Testis (tissue), 3 donors: ENCODE data around the gene GNGT1. TPM values are rescaled to one million over a fixed set of nuclear protein-coding genes. Genes with fewer than 3 reads are reported as not detected.
A peak's percentile ranks its signal among the peaks of the same experiment; 100 is the strongest.

Experiments
- DNase-seq: peaks from one replicate; pipeline ENCODE4 v3.0.0-alpha.2; 2019
- H3K27ac ChIP-seq, 2 donors: fragments of 200-600 bp; sonication (generic); one replicate each; pipeline ENCODE4 v1.5.1; 2019
- H3K27me3 ChIP-seq: fragments of 200-600 bp; sonication (generic); one replicate; pipeline ENCODE4 v1.5.1; 2019
- H3K36me3 ChIP-seq: fragments of 200-600 bp; sonication (generic); one replicate; pipeline ENCODE4 v1.5.1; 2017; ENCODE audit warnings: low read depth; ENCODE audit errors: missing control alignments
- H3K4me1 ChIP-seq: fragments of 200-600 bp; sonication (generic); one replicate; pipeline ENCODE4 v1.5.1; 2019
- H3K4me3 ChIP-seq, 2 donors: fragments of 200-600 bp; sonication (generic); one replicate each; pipeline ENCODE4 v1.5.1; 2017 to 2019
- H3K9me3 ChIP-seq: fragments of 200-600 bp; sonication (generic); one replicate; pipeline ENCODE4 v1.5.1; 2017
- CTCF ChIP-seq, 3 experiments: fragments of 450-650 bp in 2 of 3; fragments of 200-600 bp in 1 of 3; sonication (generic) in 1 of 3; IDR thresholded peaks; one replicate each; pipeline ENCODE4 v1.5.1; 2016 to 2019; ENCODE audit warnings: antibody characterized with exemption in 3 of 3, mild to moderate bottlenecking in 2 of 3, moderate library complexity in 1 of 3
- POLR2A ChIP-seq: fragments of 450-650 bp; IDR thresholded peaks from one replicate; pipeline ENCODE4 v1.6.1; 2017; ENCODE audit warnings: antibody characterized with exemption, mild to moderate bottlenecking, moderate library complexity
- WGBS, 2 donors: methylation state at CpG; one replicate each; pipeline ENCODE4 v1.1.5; 2018; 5-methylcytosine and 5-hydroxymethylcytosine counted together
- intact Hi-C: fragments of 100-400 bp; cut with DNase I; formaldehyde crosslinking; loops from one replicate; pipeline ENCODE4 v1.15.1; 2023; ENCODE audit warnings: low total_unique reads
- polyA plus RNA-seq: library from polyadenylated mRNA; stranded (reverse); fragments of 350-450 nt; fragmentation: Illumina TruSeq; extraction: RNeasy Lipid Tissue Mini Kit (QIAGEN cat#74804); gene quantifications from one replicate; pipeline ENCODE4 v1.2.3, GENCODE V29; 2014; ENCODE audit warnings: low read depth, low replicate concordance; ENCODE audit not compliant: insufficient read depth
- total RNA-seq, 2 donors: library from RNA; depleted of rRNA; stranded (reverse); fragments of >200 nt; gene quantifications; one replicate each; pipeline ENCODE4 v1.2.3, GENCODE V29; 2016

GNGT1 gene
- total and polyA plus RNA-seq, 3 donors from 2014 or later: not detected

- Histone ChIP-seq H3K9me3 (no peaks in the 10 kb centered on the region), H3K27ac (no peak overlapping the region)
- WGBS, 2 donors: 92 to 94% methylated on average over 1 of the region's 1 CpG
Measured at GRCh38 chr7:93937818-93938217, 31.5 kb downstream of the GNGT1 start.

GRCh38 chr7:93938293-93938692 lies 31.9 kb downstream of the GNGT1 start:
- no peaks in the 10 kb centered on the region for H3K27me3 ChIP-seq
- H3K27ac ChIP-seq: no peak overlapping the region
- intact Hi-C loops: no loop called here
- no peak for DNase-seq
- H3K4me1 ChIP-seq: no peaks in the 10 kb centered on the region
- TF ChIP-seq POLR2A (no peak), CTCF (IDR thresholded peaks at IDR 0.05) (no peak)
- H3K9me3 ChIP-seq: no peaks in the 10 kb centered on the region
- H3K4me3 ChIP-seq: no peak overlapping the region
- H3K36me3 ChIP-seq: no peaks in the 10 kb centered on the region

More at GRCh38 chr7:93937818-93938217, 31.5 kb downstream of the GNGT1 start:
- no peak for DNase-seq
- Histone ChIP-seq H3K36me3 (no peaks in the 10 kb centered on the region), H3K4me1 (no peaks in the 10 kb centered on the region), H3K4me3 (no peak overlapping the region), H3K27me3 (no peaks in the 10 kb centered on the region)
- TF ChIP-seq CTCF (IDR thresholded peaks at IDR 0.05) (no peak), POLR2A (no peak)
- intact Hi-C loops: no loop called here

- H3K4me3 ChIP-seq: no peak overlapping the region
- no peak overlapping the region for H3K27ac ChIP-seq
- H3K4me1 ChIP-seq: no peaks in the 10 kb centered on the region
- WGBS, 2 donors: 96 to 97% methylated on average over 2 of the region's 2 CpGs
- intact Hi-C loops: no loop called here
- no peaks in the 10 kb centered on the region for H3K9me3 ChIP-seq
- TF ChIP-seq CTCF (IDR thresholded peaks at IDR 0.05): no peak
- H3K36me3 ChIP-seq: no peaks in the 10 kb centered on the region
- H3K27me3 ChIP-seq: no peaks in the 10 kb centered on the region
- no peak for DNase-seq
Measured at GRCh38 chr7:93941945-93942344, 35.6 kb downstream of the GNGT1 start.

GRCh38 chr7:93943816-93944540 lies 37.6 kb downstream of the GNGT1 start:
- intact Hi-C loops: no loop called here
- H3K36me3 ChIP-seq: no peaks in the 10 kb centered on the region
- 66 to 70% methylated on average over 4 of the region's 4 CpGs for WGBS, 2 donors
- H3K27me3 ChIP-seq: no peaks in the 10 kb centered on the region
- no peak for DNase-seq
- TF ChIP-seq CTCF (IDR thresholded peaks at IDR 0.05) (no peak), POLR2A (no peak)
- H3K4me3 ChIP-seq: no peak overlapping the region
- no peaks in the 10 kb centered on the region for H3K4me1 ChIP-seq
- no peaks in the 10 kb centered on the region for H3K9me3 ChIP-seq
- H3K27ac ChIP-seq: peak overlapping the region in 1 of 2 donors; percentile 38

GRCh38 chr7:93944673-93945072 lies 38.3 kb downstream of the GNGT1 start:
- H3K9me3 ChIP-seq: no peaks in the 10 kb centered on the region
- DNase-seq: no peak
- H3K36me3 ChIP-seq: no peaks in the 10 kb centered on the region
- WGBS, 2 donors: 31 to 38% methylated on average over 1 of the region's 1 CpG
- intact Hi-C loops: no loop called here
- TF ChIP-seq POLR2A (no peak), CTCF (IDR thresholded peaks at IDR 0.05) (no peak)
- H3K4me1 ChIP-seq: no peaks in the 10 kb centered on the region
- peak overlapping the region in 1 of 2 donors; percentile 38 for H3K27ac ChIP-seq
- no peak overlapping the region for H3K4me3 ChIP-seq
- H3K27me3 ChIP-seq: no peaks in the 10 kb centered on the region
